Peyer's patch (tissue), 4 donors: ENCODE data around the gene SKA1.

Experiments used
- CTCF ChIP-seq, 6 experiments: fragments of 450-650 bp in 4 of 6; fragments of 200-600 bp in 2 of 6; sonication (generic) in 1 of 6; IDR thresholded peaks; one replicate each; pipeline ENCODE4 v1.5.1; 2017 to 2019; ENCODE audit warnings: antibody characterized with exemption in 6 of 6, mild to moderate bottlenecking in 3 of 6, moderate library complexity in 1 of 6
- POLR2A ChIP-seq, 2 donors: fragments of 450-650 bp; IDR thresholded peaks; one replicate each; pipeline ENCODE4 v1.5.1; 2017; ENCODE audit warnings: antibody characterized with exemption in 2 of 2, mild to moderate bottlenecking in 2 of 2, moderate library complexity in 2 of 2

- TF ChIP-seq CTCF (IDR thresholded peaks at IDR 0.05) (no peak), POLR2A (IDR thresholded peaks at IDR 0.05) (no peak)
Measured at GRCh38 chr18:50377061-50377798, 2.4 kb downstream of the SKA1 start.
